GM10847 (cell line): ENCODE data around the gene CLCN7.

Experiments
- POLR2A ChIP-seq: IDR thresholded peaks from 2 replicates; pipeline ENCODE4 v1.6.1; 2011; ENCODE audit not compliant: insufficient read length; ENCODE audit errors: extremely low read depth

CLCN7 gene

GRCh38 chr16:1398826-1399581 is 75.8 kb downstream of the CLCN7 start:
- no peak for TF ChIP-seq POLR2A

GRCh38 chr16:1398351-1398750 is 76.5 kb downstream of the CLCN7 start:
- TF ChIP-seq POLR2A: no peak

GRCh38 chr16:1397779-1398178 is 77.0 kb downstream of the CLCN7 start:
- no peak for TF ChIP-seq POLR2A

- no peak for TF ChIP-seq POLR2A
Observed at GRCh38 chr16:1395444-1396031, 79.3 kb downstream of the CLCN7 start.
